Dendritic cell treated with granulocyte-macrophage colony-stimulating factor and Interleukin-4, amounts not matched to agents 40 ng/mL and 50 ng/mL, for 4 days (primary cell): ENCODE results near the gene CPM.
"Not testable (repeated sequence)": the region's sequence is repeated elsewhere in the genome, so short reads cannot be mapped to it uniquely, and the experiment has no call there.

Source experiments
- H3K27ac Mint-ChIP-seq: one replicate; pipeline ENCODE4 v1.8.0; 2022; ENCODE audit warnings: mild to moderate bottlenecking, mixed read lengths
- H3K27me3 Mint-ChIP-seq: one replicate; pipeline ENCODE4 v1.8.0; 2022; ENCODE audit warnings: mild to moderate bottlenecking, mixed read lengths
- H3K36me3 Mint-ChIP-seq: one replicate; pipeline ENCODE4 v1.8.0; 2022; ENCODE audit warnings: low read depth, mixed read lengths
- H3K4me1 Mint-ChIP-seq: one replicate; pipeline ENCODE4 v1.8.0; 2022; ENCODE audit warnings: low read depth, mixed read lengths
- H3K4me3 Mint-ChIP-seq: one replicate; pipeline ENCODE4 v1.8.0; 2022; ENCODE audit warnings: mild to moderate bottlenecking, moderate library complexity, mixed read lengths
- H3K9me3 Mint-ChIP-seq: one replicate; pipeline ENCODE4 v1.8.0; 2022; ENCODE audit warnings: mixed read lengths
- intact Hi-C: fragments of 100-400 bp; cut with micrococcal nuclease; formaldehyde crosslinking; loops from one replicate; pipeline ENCODE4 v1.15.0; 2022

The CPM gene

GRCh38 chr12:68824131-68824530 is 108.8 kb downstream of the CPM start:
- Mint-ChIP-seq H3K9me3 (no peaks in the 10 kb centered on the region), H3K27me3 (no peaks in the 10 kb centered on the region), H3K4me3 (no peak overlapping the region), H3K36me3 (peaks cover 92% of the 10 kb centered on the region), H3K4me1 (peaks cover 31% of the 10 kb centered on the region), H3K27ac (no peak overlapping the region)
- intact Hi-C loops: no loop called here

GRCh38 chr12:68823696-68824095 is 109.3 kb downstream of the CPM start:
- H3K27ac Mint-ChIP-seq: no peak overlapping the region
- peaks cover 93% of the 10 kb centered on the region for H3K36me3 Mint-ChIP-seq
- H3K4me3 Mint-ChIP-seq: no peak overlapping the region
- peaks cover 31% of the 10 kb centered on the region for H3K4me1 Mint-ChIP-seq
- H3K27me3 Mint-ChIP-seq: no peaks in the 10 kb centered on the region
- intact Hi-C loops: no loop called here
- no peaks in the 10 kb centered on the region for H3K9me3 Mint-ChIP-seq

GRCh38 chr12:68821357-68822188 is 111.4 kb downstream of the CPM start:
- H3K4me1 Mint-ChIP-seq: peaks cover 31% of the 10 kb centered on the region
- intact Hi-C loops: no loop called here

GRCh38 chr12:68819481-68819880 is 113.5 kb downstream of the CPM start:
- H3K9me3 Mint-ChIP-seq, H3K27me3 Mint-ChIP-seq, H3K4me3 Mint-ChIP-seq, intact Hi-C loops: not testable (repeated sequence)
- Mint-ChIP-seq H3K27ac (peak overlapping the region; percentile 56), H3K4me1 (peaks cover 37% of the 10 kb centered on the region), H3K36me3 (peaks cover 76% of the 10 kb centered on the region)

More at GRCh38 chr12:68821357-68822188, 111.4 kb downstream of the CPM start:
- Mint-ChIP-seq H3K4me3 (no peak overlapping the region), H3K27ac (peak overlapping the region; percentile 22), H3K27me3 (no peaks in the 10 kb centered on the region), H3K9me3 (no peaks in the 10 kb centered on the region), H3K36me3 (peaks cover 84% of the 10 kb centered on the region)

GRCh38 chr12:68815928-68816800 is 116.8 kb downstream of the CPM start:
- intact Hi-C loops: no loop called here
- Mint-ChIP-seq H3K4me3 (no peak overlapping the region), H3K27me3 (no peaks in the 10 kb centered on the region), H3K27ac (no peak overlapping the region), H3K9me3 (no peaks in the 10 kb centered on the region), H3K36me3 (peaks cover 77% of the 10 kb centered on the region), H3K4me1 (peaks cover 36% of the 10 kb centered on the region)

GRCh38 chr12:68815232-68815927 is 117.6 kb downstream of the CPM start:
- Mint-ChIP-seq H3K4me1 (peaks cover 37% of the 10 kb centered on the region), H3K9me3 (no peaks in the 10 kb centered on the region), H3K27me3 (no peaks in the 10 kb centered on the region), H3K36me3 (peaks cover 77% of the 10 kb centered on the region), H3K4me3 (no peak overlapping the region), H3K27ac (no peak overlapping the region)
- intact Hi-C loops: no loop called here

- H3K27ac Mint-ChIP-seq: no peak overlapping the region
- no peak overlapping the region for H3K4me3 Mint-ChIP-seq
- H3K36me3 Mint-ChIP-seq: peaks cover 81% of the 10 kb centered on the region
- no peaks in the 10 kb centered on the region for H3K27me3 Mint-ChIP-seq
- intact Hi-C loops: no loop called here
- no peaks in the 10 kb centered on the region for H3K9me3 Mint-ChIP-seq
- peaks cover 36% of the 10 kb centered on the region for H3K4me1 Mint-ChIP-seq
These were observed 118.3 kb downstream of the CPM start for GRCh38 chr12:68814490-68815231.

- no peaks in the 10 kb centered on the region for H3K27me3 Mint-ChIP-seq
- no peaks in the 10 kb centered on the region for H3K9me3 Mint-ChIP-seq
- no peak overlapping the region for H3K27ac Mint-ChIP-seq
- intact Hi-C loops: no loop called here
- H3K4me3 Mint-ChIP-seq: no peak overlapping the region
- H3K36me3 Mint-ChIP-seq: peaks cover 83% of the 10 kb centered on the region
- H3K4me1 Mint-ChIP-seq: peaks cover 32% of the 10 kb centered on the region
These were observed 119.8 kb downstream of the CPM start for GRCh38 chr12:68813242-68813593.

GRCh38 chr12:68812553-68813241 is 120.3 kb downstream of the CPM start:
- no peak overlapping the region for H3K4me3 Mint-ChIP-seq
- H3K27ac Mint-ChIP-seq: no peak overlapping the region
- intact Hi-C loops: no loop called here
- peaks cover 32% of the 10 kb centered on the region for H3K4me1 Mint-ChIP-seq
- no peaks in the 10 kb centered on the region for H3K9me3 Mint-ChIP-seq
- H3K36me3 Mint-ChIP-seq: peaks cover 88% of the 10 kb centered on the region
- no peaks in the 10 kb centered on the region for H3K27me3 Mint-ChIP-seq

GRCh38 chr12:68811573-68811972 is 121.4 kb downstream of the CPM start:
- H3K27me3 Mint-ChIP-seq, intact Hi-C loops, H3K9me3 Mint-ChIP-seq: not testable (repeated sequence)
- H3K4me3 Mint-ChIP-seq: peak overlapping the region; percentile 23
- peak overlapping the region; percentile 61 for H3K27ac Mint-ChIP-seq
- H3K4me1 Mint-ChIP-seq: peaks cover 37% of the 10 kb centered on the region
- H3K36me3 Mint-ChIP-seq: peaks cover 77% of the 10 kb centered on the region

GRCh38 chr12:68810027-68810389 is 123.0 kb downstream of the CPM start:
- H3K27ac Mint-ChIP-seq, H3K27me3 Mint-ChIP-seq, H3K9me3 Mint-ChIP-seq: not testable (repeated sequence)
- intact Hi-C loops: loop anchor here (1.0 kb wide), 1 partner anchor 61 kb away; no protein-coding TSS in a partner anchor
- Mint-ChIP-seq H3K4me1 (peaks cover 31% of the 10 kb centered on the region), H3K36me3 (peaks cover 71% of the 10 kb centered on the region), H3K4me3 (peak overlapping the region; percentile 39)

- Mint-ChIP-seq H3K36me3 (peaks cover 65% of the 10 kb centered on the region), H3K4me3 (peak overlapping the region; percentile 89), H3K27ac (peak overlapping the region; percentile 99), H3K9me3 (no peaks in the 10 kb centered on the region), H3K27me3 (no peaks in the 10 kb centered on the region), H3K4me1 (peaks cover 26% of the 10 kb centered on the region)
- intact Hi-C loops: loop anchor here (1.0 to 5.0 kb wide), 2 partner anchors 37 to 60 kb away; no protein-coding TSS in a partner anchor
These were observed 123.6 kb downstream of the CPM start for GRCh38 chr12:68809190-68810026.
